ENCODE results near the gene C2CD4D. TPM values are rescaled to one million over a fixed set of nuclear protein-coding genes. Genes with fewer than 3 reads are reported as not detected.
"Not testable (repeated sequence)": the region's sequence is repeated elsewhere in the genome, so short reads cannot be mapped to it uniquely, and the experiment has no call there.

C2CD4D gene
- total RNA-seq, 1 donor from 2014 or later: 0.65 TPM

- H3K36me3 Mint-ChIP-seq: no peaks in the 10 kb centered on the region
- TF ChIP-seq CTCF (IDR thresholded peaks at IDR 0.05; ENCODE audit: unreplicated experiment): no peak
- no peaks in the 10 kb centered on the region for H3K9me3 Mint-ChIP-seq
- no peak overlapping the region for H3K27ac Mint-ChIP-seq
- no peaks in the 10 kb centered on the region for H3K27me3 Mint-ChIP-seq (ENCODE audit: low read depth)
- no peak overlapping the region for H3K4me3 Mint-ChIP-seq
- no peak for DNase-seq (ENCODE audit: low spot score in 2 of 2, unreplicated experiment in 2 of 2)
- H3K4me1 Mint-ChIP-seq: peaks cover 21% of the 10 kb centered on the region
Observed at GRCh38 chr1:151859891-151860293, 20.3 kb upstream of the C2CD4D start.

- Mint-ChIP-seq H3K4me1 (peaks cover 21% of the 10 kb centered on the region), H3K36me3 (no peaks in the 10 kb centered on the region), H3K27me3 (ENCODE audit: low read depth) (no peaks in the 10 kb centered on the region), H3K27ac (no peak overlapping the region), H3K9me3 (no peaks in the 10 kb centered on the region), H3K4me3 (no peak overlapping the region)
- TF ChIP-seq CTCF (IDR thresholded peaks at IDR 0.05; ENCODE audit: unreplicated experiment): no peak
- DNase-seq (ENCODE audit: low spot score in 2 of 2, unreplicated experiment in 2 of 2): no peak
Observed at GRCh38 chr1:151858886-151859665, 19.5 kb upstream of the C2CD4D start.

- H3K9me3 Mint-ChIP-seq: no peaks in the 10 kb centered on the region
- no peak for DNase-seq (ENCODE audit: low spot score in 2 of 2, unreplicated experiment in 2 of 2)
- H3K36me3 Mint-ChIP-seq: no peaks in the 10 kb centered on the region
- no peak for TF ChIP-seq CTCF (IDR thresholded peaks at IDR 0.05; ENCODE audit: unreplicated experiment)
- H3K27me3 Mint-ChIP-seq (ENCODE audit: low read depth): no peaks in the 10 kb centered on the region
- no peak overlapping the region for H3K4me3 Mint-ChIP-seq
- H3K27ac Mint-ChIP-seq: no peak overlapping the region
- H3K4me1 Mint-ChIP-seq: peaks cover 23% of the 10 kb centered on the region
Observed at GRCh38 chr1:151858030-151858746, 18.6 kb upstream of the C2CD4D start.

- no peak for TF ChIP-seq CTCF (IDR thresholded peaks at IDR 0.05; ENCODE audit: unreplicated experiment)
- Mint-ChIP-seq H3K4me3 (no peak overlapping the region), H3K4me1 (peaks cover 21% of the 10 kb centered on the region), H3K27ac (peak overlapping the region; percentile 80), H3K27me3 (ENCODE audit: low read depth) (peaks cover 2% of the 10 kb centered on the region), H3K9me3 (no peaks in the 10 kb centered on the region), H3K36me3 (no peaks in the 10 kb centered on the region)
- peak in 1 of 2 experiments; percentile 24 for DNase-seq (ENCODE audit: low spot score in 2 of 2, unreplicated experiment in 2 of 2)
Observed at GRCh38 chr1:151855933-151856332, 16.3 kb upstream of the C2CD4D start.

GRCh38 chr1:151855516-151855915 is 15.9 kb upstream of the C2CD4D start:
- not testable (repeated sequence) for H3K9me3 Mint-ChIP-seq; H3K4me3 Mint-ChIP-seq; H3K36me3 Mint-ChIP-seq; H3K27me3 Mint-ChIP-seq (ENCODE audit: low read depth)
- Mint-ChIP-seq H3K4me1 (peaks cover 17% of the 10 kb centered on the region), H3K27ac (peak overlapping the region; percentile 80)
- peak in 1 of 2 experiments; percentile 31 for DNase-seq (ENCODE audit: low spot score in 2 of 2, unreplicated experiment in 2 of 2)

GRCh38 chr1:151854658-151855057 is 15.0 kb upstream of the C2CD4D start:
- no peak for TF ChIP-seq CTCF (IDR thresholded peaks at IDR 0.05; ENCODE audit: unreplicated experiment)
- peaks cover 17% of the 10 kb centered on the region for H3K4me1 Mint-ChIP-seq
- no peak overlapping the region for H3K27ac Mint-ChIP-seq
- H3K9me3 Mint-ChIP-seq: no peaks in the 10 kb centered on the region
- peak in 1 of 2 experiments; percentile 19 for DNase-seq (ENCODE audit: low spot score in 2 of 2, unreplicated experiment in 2 of 2)
- peaks cover 3% of the 10 kb centered on the region for H3K27me3 Mint-ChIP-seq (ENCODE audit: low read depth)
- H3K36me3 Mint-ChIP-seq: no peaks in the 10 kb centered on the region
- H3K4me3 Mint-ChIP-seq: no peak overlapping the region

Measured in mesothelial cell of epicardium (in vitro differentiated cells).